ENCODE data around the gene SRSF6.

The SRSF6 gene

DNA sequence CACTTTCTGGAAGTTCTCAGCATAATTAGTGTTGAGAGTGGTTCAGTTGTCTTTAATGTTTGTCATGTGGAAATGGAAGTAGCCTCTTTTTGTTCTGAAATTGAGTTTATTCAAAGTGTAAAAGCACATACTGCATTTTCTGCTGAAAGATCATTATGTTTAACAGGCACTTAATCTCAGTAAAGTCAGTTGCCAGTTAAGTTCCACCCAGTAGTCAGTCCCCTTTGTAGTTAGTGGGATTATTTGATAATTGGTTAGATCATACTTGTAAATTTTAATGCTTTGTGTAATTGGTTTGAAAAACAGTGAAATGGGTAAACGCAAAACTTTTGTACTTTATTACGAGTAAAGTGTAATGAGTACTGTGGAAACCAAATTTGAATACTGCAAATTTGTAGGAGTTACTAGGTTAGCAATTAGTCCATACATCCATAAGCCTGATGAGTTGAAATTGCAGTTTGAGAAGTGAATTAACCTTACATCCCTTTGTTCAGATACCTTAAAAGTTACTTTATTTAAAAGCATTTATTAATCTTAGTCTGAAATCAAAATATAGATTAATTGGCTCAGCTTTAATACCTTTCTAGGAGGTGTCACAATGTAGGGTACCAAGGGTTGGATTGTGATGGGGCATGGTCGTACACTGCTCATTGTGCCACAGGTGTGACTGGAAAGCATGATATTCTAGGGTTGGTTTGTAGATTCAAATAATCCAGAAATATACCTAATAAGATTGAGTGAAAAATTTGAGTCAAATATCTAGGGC is 4.4 kb downstream of the SRSF6 start:
- Histone ChIP-seq H3K4me2 (ENCODE audit: low read length) (no peak overlapping the region), H3K18ac (ENCODE audit: low read length) (no peak overlapping the region), H2AFZ (ENCODE audit: insufficient read depth, low read length, poor library complexity) (no peak overlapping the region), H4K8ac (ENCODE audit: low read depth, low read length) (no peak overlapping the region), H3K79me1 (ENCODE audit: low read length) (peaks cover 11% of the 10 kb centered on the region), H3K79me2 (ENCODE audit: control insufficient read depth, insufficient read depth, low read length, poor library complexity) (peaks cover 13% of the 10 kb centered on the region), H3K36me3 (ENCODE audit: control insufficient read depth in 1 of 2, insufficient read depth in 2 of 2, low read length in 2 of 2) (peaks cover 22 to 48% of the 10 kb centered on the region in 2 experiments), H3K27me3 (ENCODE audit: insufficient read depth, low read length) (no peaks in the 10 kb centered on the region), H3K9me3 (ENCODE audit: insufficient read depth, low read depth, low read length) (no peaks in the 10 kb centered on the region), H3K14ac (ENCODE audit: low read length) (no peak overlapping the region), H3K4ac (ENCODE audit: low read depth, low read length) (no peak overlapping the region), H4K91ac (ENCODE audit: low read depth, low read length) (no peak overlapping the region), H2BK12ac (ENCODE audit: low read length) (no peak overlapping the region), H2AK5ac (ENCODE audit: low read length) (no peak overlapping the region), H3K9ac (ENCODE audit: low read length) (no peak overlapping the region), H2BK5ac (ENCODE audit: low read depth, low read length, poor library complexity) (no peak overlapping the region), H4K12ac (ENCODE audit: low read depth, low read length) (no peak overlapping the region), H3K4me3 (ENCODE audit: low read depth, low read length) (no peak overlapping the region), H3K23ac (ENCODE audit: low read length) (no peak overlapping the region), H2BK120ac (ENCODE audit: insufficient read depth, low read length, poor library complexity) (no peak overlapping the region), H3K27ac (ENCODE audit: low read depth, low read length) (no peak overlapping the region), H3K4me1 (ENCODE audit: control insufficient read depth in 1 of 2, insufficient read depth in 2 of 2, low read length in 2 of 2) (peaks cover 0 to 3% of the 10 kb centered on the region in 2 experiments)
- WGBS (ENCODE audit: extremely low coverage, insufficient coverage, insufficient read length) = no CpG with 5 or more reads among the region's 3 CpGs
- no peak for DNase-seq

DNA sequence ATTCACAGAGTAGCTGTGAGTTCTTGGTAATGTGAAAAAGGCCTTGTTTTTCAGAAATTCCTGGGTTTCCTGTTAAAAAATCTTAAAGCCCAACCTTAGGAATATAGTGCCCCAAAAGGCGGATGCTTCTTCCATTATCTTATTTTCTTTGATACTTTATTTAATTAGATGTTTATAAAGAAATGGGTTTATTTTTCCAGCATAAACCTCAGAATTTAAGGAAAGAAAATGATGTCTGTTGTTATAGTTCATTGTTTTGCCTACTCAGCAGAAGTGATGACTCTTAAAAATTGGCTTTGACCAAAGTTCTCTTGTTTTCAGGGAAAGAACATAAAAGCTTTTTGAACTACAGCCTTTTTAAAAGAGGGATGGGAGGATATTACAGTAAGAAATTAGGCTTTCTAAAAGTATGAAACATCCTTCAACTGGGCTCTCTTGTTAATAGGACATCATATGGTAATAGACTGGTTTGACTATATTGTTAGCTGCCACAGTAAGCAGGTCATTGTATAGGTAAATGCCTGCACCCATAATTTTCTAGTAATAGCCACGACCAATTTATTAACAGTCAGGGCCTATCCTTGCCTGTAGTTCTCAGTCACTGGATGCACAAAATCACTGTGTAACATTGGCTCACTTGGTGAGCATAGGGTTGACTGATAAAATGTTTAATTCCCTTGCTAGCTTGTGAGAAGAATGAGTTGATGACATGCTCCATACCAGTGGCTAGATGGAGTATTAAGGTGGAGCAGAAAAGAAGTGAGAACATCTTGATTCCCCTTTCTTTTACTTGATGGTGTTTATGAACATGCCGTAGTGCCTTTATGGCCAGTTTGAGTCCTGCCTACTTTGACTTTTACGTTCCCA is 5.2 kb downstream of the SRSF6 start:
- Histone ChIP-seq H3K4ac (ENCODE audit: low read depth, low read length) (no peak overlapping the region), H3K79me1 (ENCODE audit: low read length) (peaks cover 7% of the 10 kb centered on the region), H3K14ac (ENCODE audit: low read length) (no peak overlapping the region), H3K36me3 (ENCODE audit: control insufficient read depth in 1 of 2, insufficient read depth in 2 of 2, low read length in 2 of 2) (peaks cover 23 to 50% of the 10 kb centered on the region in 2 experiments), H3K4me3 (ENCODE audit: low read depth, low read length) (no peak overlapping the region), H3K27ac (ENCODE audit: low read depth, low read length) (no peak overlapping the region), H3K9ac (ENCODE audit: low read length) (no peak overlapping the region), H2BK5ac (ENCODE audit: low read depth, low read length, poor library complexity) (no peak overlapping the region), H3K4me1 (ENCODE audit: control insufficient read depth in 1 of 2, insufficient read depth in 2 of 2, low read length in 2 of 2) (peaks cover 0 to 3% of the 10 kb centered on the region in 2 experiments), H3K79me2 (ENCODE audit: control insufficient read depth, insufficient read depth, low read length, poor library complexity) (peaks cover 9% of the 10 kb centered on the region), H3K27me3 (ENCODE audit: insufficient read depth, low read length) (no peaks in the 10 kb centered on the region), H2AFZ (ENCODE audit: insufficient read depth, low read length, poor library complexity) (no peak overlapping the region), H3K4me2 (ENCODE audit: low read length) (no peak overlapping the region), H4K91ac (ENCODE audit: low read depth, low read length) (no peak overlapping the region), H2BK12ac (ENCODE audit: low read length) (no peak overlapping the region), H4K12ac (ENCODE audit: low read depth, low read length) (no peak overlapping the region), H2AK5ac (ENCODE audit: low read length) (no peak overlapping the region), H3K18ac (ENCODE audit: low read length) (no peak overlapping the region), H3K9me3 (ENCODE audit: insufficient read depth, low read depth, low read length) (no peaks in the 10 kb centered on the region), H4K8ac (ENCODE audit: low read depth, low read length) (no peak overlapping the region), H2BK120ac (ENCODE audit: insufficient read depth, low read length, poor library complexity) (no peak overlapping the region), H3K23ac (ENCODE audit: low read length) (no peak overlapping the region)
- DNase-seq = no peak
- no CpG with 5 or more reads among the region's 4 CpGs for WGBS (ENCODE audit: extremely low coverage, insufficient coverage, insufficient read length)

DNA sequence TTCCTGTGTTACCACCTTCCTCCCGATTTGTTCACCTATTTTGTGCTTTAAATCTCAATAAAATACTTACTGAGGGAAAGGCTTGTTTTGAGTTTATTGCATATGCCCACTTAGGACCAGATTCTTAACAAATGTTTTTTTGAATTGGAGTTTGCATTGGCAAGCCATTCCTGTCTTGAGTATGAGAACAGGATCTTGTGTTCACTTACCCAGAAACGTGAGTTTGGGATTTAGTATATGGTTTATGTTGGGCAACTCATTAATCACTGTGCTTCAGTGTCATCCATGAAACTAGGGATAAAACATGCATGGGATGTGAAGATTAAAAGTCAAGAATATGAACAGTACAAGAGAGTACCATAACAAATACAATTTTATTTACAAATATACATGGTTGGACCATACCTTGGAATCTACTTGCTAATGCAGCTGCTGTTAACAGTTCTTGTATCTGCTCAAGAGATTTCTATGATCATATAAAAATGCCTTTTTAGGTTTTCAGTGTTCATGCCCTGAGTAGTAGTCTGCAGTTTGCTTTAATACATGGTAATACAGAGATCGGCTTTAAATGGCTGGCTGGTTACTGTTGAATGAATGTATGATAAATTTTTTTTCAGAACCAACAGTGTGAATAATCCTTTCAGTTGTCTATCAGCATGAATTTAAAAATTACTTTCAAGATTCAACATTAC is 6.0 kb downstream of the SRSF6 start:
- H3K9me3 ChIP-seq (ENCODE audit: insufficient read depth, low read depth, low read length) = no peaks in the 10 kb centered on the region
- no peak overlapping the region for H2AFZ ChIP-seq (ENCODE audit: insufficient read depth, low read length, poor library complexity)
- no peak overlapping the region for H3K4me3 ChIP-seq (ENCODE audit: low read depth, low read length)
- no peak overlapping the region for H2BK5ac ChIP-seq (ENCODE audit: low read depth, low read length, poor library complexity)
- H4K8ac ChIP-seq (ENCODE audit: low read depth, low read length) = no peak overlapping the region
- no peak overlapping the region for H4K12ac ChIP-seq (ENCODE audit: low read depth, low read length)
- peaks cover 23 to 50% of the 10 kb centered on the region in 2 experiments for H3K36me3 ChIP-seq (ENCODE audit: control insufficient read depth in 1 of 2, insufficient read depth in 2 of 2, low read length in 2 of 2)
- peaks cover 3% of the 10 kb centered on the region for H3K79me2 ChIP-seq (ENCODE audit: control insufficient read depth, insufficient read depth, low read length, poor library complexity)
- no peak for DNase-seq
- H2AK5ac ChIP-seq (ENCODE audit: low read length) = no peak overlapping the region
- no peaks in the 10 kb centered on the region for H3K79me1 ChIP-seq (ENCODE audit: low read length)
- H3K14ac ChIP-seq (ENCODE audit: low read length) = no peak overlapping the region
- H3K4me1 ChIP-seq (ENCODE audit: control insufficient read depth in 1 of 2, insufficient read depth in 2 of 2, low read length in 2 of 2) = peaks cover 0 to 3% of the 10 kb centered on the region in 2 experiments
- no peak overlapping the region for H2BK120ac ChIP-seq (ENCODE audit: insufficient read depth, low read length, poor library complexity)
- H3K27ac ChIP-seq (ENCODE audit: low read depth, low read length) = no peak overlapping the region
- H3K9ac ChIP-seq (ENCODE audit: low read length) = no peak overlapping the region
- no peak overlapping the region for H4K91ac ChIP-seq (ENCODE audit: low read depth, low read length)
- no peak overlapping the region for H3K23ac ChIP-seq (ENCODE audit: low read length)
- H3K4me2 ChIP-seq (ENCODE audit: low read length) = no peak overlapping the region
- H3K27me3 ChIP-seq (ENCODE audit: insufficient read depth, low read length) = no peaks in the 10 kb centered on the region
- no CpG with 5 or more reads among the region's 3 CpGs for WGBS (ENCODE audit: extremely low coverage, insufficient coverage, insufficient read length)
- H3K18ac ChIP-seq (ENCODE audit: low read length) = no peak overlapping the region
- H2BK12ac ChIP-seq (ENCODE audit: low read length) = no peak overlapping the region
- no peak overlapping the region for H3K4ac ChIP-seq (ENCODE audit: low read depth, low read length)

DNA sequence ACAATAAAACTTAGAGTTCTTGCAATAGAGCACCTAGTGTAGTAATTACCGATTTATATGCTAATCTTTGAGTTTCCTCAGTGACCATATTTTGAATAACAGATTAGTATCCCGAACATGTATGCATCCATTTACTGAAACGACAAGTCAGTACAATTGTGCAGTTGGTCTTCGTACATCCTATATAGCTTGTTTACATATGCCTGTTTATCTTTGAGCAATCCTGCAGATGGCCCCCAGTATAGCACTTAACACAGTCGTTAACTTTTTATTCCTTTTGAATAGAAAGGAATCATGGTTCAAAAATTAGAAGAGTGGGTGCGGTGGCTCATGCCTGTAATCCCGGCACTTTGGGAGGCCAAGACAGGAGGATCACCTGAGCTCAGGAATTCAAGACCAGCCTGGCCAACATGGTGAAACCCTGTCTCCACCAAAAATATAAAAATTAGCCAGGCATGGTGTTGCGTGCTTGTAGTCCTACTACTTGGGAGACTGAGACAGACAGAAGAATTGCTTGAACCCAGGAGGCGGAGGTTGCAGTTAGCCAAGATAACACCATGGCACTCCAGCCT is 6.6 kb downstream of the SRSF6 start:
- Histone ChIP-seq H3K23ac (ENCODE audit: low read length) (no peak overlapping the region), H3K4ac (ENCODE audit: low read depth, low read length) (no peak overlapping the region), H2BK12ac (ENCODE audit: low read length) (no peak overlapping the region), H3K79me2 (ENCODE audit: control insufficient read depth, insufficient read depth, low read length, poor library complexity) (no peaks in the 10 kb centered on the region), H2BK5ac (ENCODE audit: low read depth, low read length, poor library complexity) (no peak overlapping the region), H3K14ac (ENCODE audit: low read length) (no peak overlapping the region), H3K4me2 (ENCODE audit: low read length) (no peak overlapping the region), H3K18ac (ENCODE audit: low read length) (no peak overlapping the region), H4K12ac (ENCODE audit: low read depth, low read length) (no peak overlapping the region), H3K4me3 (ENCODE audit: low read depth, low read length) (no peak overlapping the region), H3K36me3 (ENCODE audit: control insufficient read depth in 1 of 2, insufficient read depth in 2 of 2, low read length in 2 of 2) (peaks cover 23 to 46% of the 10 kb centered on the region in 2 experiments), H3K4me1 (ENCODE audit: control insufficient read depth in 1 of 2, insufficient read depth in 2 of 2, low read length in 2 of 2) (no peaks in the 10 kb centered on the region), H3K27me3 (ENCODE audit: insufficient read depth, low read length) (no peaks in the 10 kb centered on the region), H4K91ac (ENCODE audit: low read depth, low read length) (no peak overlapping the region), H3K79me1 (ENCODE audit: low read length) (no peaks in the 10 kb centered on the region), H3K9me3 (ENCODE audit: insufficient read depth, low read depth, low read length) (no peaks in the 10 kb centered on the region), H2AFZ (ENCODE audit: insufficient read depth, low read length, poor library complexity) (no peak overlapping the region), H3K9ac (ENCODE audit: low read length) (no peak overlapping the region), H4K8ac (ENCODE audit: low read depth, low read length) (no peak overlapping the region), H2BK120ac (ENCODE audit: insufficient read depth, low read length, poor library complexity) (no peak overlapping the region), H3K27ac (ENCODE audit: low read depth, low read length) (no peak overlapping the region), H2AK5ac (ENCODE audit: low read length) (no peak overlapping the region)
- WGBS (ENCODE audit: extremely low coverage, insufficient coverage, insufficient read length) = no CpG with 5 or more reads among the region's 9 CpGs
- no peak for DNase-seq

Data from trophoblast cell (in vitro differentiated cells and primary cell).